ENCODE results near the gene DBN1. TPM values are rescaled to one million over a fixed set of nuclear protein-coding genes. Genes with fewer than 3 reads are reported as not detected.

The DBN1 gene
- total RNA-seq, 1 donor from 2014 or later = 369 TPM

DNA sequence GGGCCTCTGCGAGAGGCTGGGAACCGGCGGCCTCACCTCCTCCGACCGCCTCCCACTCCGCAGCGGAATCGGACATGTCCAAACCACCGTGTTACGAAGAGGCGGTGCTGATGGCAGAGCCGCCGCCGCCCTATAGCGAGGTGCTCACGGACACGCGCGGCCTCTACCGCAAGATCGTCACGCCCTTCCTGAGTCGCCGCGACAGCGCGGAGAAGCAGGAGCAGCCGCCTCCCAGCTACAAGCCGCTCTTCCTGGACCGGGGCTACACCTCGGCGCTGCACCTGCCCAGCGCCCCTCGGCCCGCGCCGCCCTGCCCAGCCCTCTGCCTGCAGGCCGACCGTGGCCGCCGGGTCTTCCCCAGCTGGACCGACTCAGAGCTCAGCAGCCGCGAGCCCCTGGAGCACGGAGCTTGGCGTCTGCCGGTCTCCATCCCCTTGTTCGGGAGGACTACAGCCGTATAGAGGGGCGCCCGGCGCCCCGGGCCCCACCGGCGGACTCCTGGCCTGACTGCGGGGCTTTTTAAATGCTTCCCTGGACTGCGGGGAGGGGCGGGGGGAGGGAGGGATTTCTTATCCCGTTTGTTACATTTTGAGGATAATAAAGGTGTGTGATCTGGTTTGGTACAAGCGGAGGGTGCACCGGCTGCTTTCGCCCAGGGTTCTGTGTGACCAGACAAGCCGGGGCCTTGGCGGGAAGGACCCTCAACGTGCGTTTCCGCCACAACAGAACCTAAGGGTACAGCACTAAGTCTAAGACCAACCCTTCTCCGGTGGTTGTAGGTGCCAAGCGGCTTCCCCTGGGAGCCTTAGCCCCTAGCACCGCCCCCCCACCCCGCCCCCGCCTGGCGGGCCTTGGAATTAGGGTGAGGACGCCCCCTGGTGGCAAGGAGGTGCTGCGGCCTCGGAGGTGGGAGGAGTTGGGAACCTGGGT, 17.5 kb downstream of the DBN1 start:
- Mint-ChIP-seq H3K4me1 (peaks cover 17% of the 10 kb centered on the region), H3K27ac (peak overlapping the region; percentile 97), H3K4me3 (peak overlapping the region; percentile 72), H3K36me3 (peaks cover 5% of the 10 kb centered on the region), H3K9me3 (no peaks in the 10 kb centered on the region), H3K27me3 (ENCODE audit: low read depth) (peaks cover 1% of the 10 kb centered on the region)
- peak; percentile 94 to 95 for DNase-seq (ENCODE audit: low spot score in 2 of 2, unreplicated experiment in 2 of 2)
- peak; percentile 96 for TF ChIP-seq CTCF (IDR thresholded peaks at IDR 0.05; ENCODE audit: unreplicated experiment)

GRCh38 chr5:177455036-177455660, 18.3 kb downstream of the DBN1 start:
- peaks cover 17% of the 10 kb centered on the region for H3K4me1 Mint-ChIP-seq
- H3K4me3 Mint-ChIP-seq = peak overlapping the region; percentile 72
- peak overlapping the region; percentile 50 for H3K27ac Mint-ChIP-seq
- TF ChIP-seq CTCF (IDR thresholded peaks at IDR 0.05; ENCODE audit: unreplicated experiment) = peak; percentile 75
- no peaks in the 10 kb centered on the region for H3K9me3 Mint-ChIP-seq
- DNase-seq (ENCODE audit: low spot score in 2 of 2, unreplicated experiment in 2 of 2) = peak; percentile 82 to 91
- peaks cover 5% of the 10 kb centered on the region for H3K36me3 Mint-ChIP-seq
- peaks cover 1% of the 10 kb centered on the region for H3K27me3 Mint-ChIP-seq (ENCODE audit: low read depth)

DNA sequence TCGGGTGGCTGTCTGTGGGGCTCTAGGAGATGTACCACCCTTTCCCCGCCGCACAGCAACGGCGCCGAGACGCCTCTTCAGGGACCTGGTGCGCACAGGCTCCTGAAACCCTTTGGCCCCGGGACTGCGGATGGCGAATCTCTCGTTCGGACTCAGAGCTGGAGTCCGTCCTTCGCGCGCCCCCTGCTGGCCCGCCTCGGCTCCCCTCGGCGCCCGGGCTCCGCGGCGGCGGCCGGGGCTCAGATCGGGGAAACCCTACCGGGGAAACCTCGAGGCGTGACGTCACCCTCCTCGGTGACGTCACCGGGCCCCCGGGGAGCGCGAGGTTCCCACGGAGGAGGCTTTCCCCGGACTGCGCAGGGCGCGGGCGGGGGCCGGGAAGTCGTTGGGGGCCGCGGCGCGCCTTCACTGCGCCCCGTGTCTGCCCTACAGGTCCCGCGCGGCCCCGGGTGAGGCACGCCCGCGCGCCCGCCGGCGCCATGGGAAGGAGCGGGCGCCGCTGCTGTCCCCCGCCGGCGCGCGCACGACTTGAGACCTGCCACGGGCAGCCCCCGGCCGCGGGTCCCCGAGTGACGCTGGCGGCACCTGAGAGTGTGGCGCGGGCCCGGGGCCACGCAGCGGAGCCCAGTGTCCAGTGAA, 18.9 kb downstream of the DBN1 start:
- H3K4me1 Mint-ChIP-seq = peaks cover 17% of the 10 kb centered on the region
- peaks cover 3% of the 10 kb centered on the region for H3K36me3 Mint-ChIP-seq
- peak; percentile 91 for TF ChIP-seq CTCF (IDR thresholded peaks at IDR 0.05; ENCODE audit: unreplicated experiment)
- peaks cover 1% of the 10 kb centered on the region for H3K27me3 Mint-ChIP-seq (ENCODE audit: low read depth)
- DNase-seq (ENCODE audit: low spot score in 2 of 2, unreplicated experiment in 2 of 2) = peak; percentile 90 to 97
- no peak overlapping the region for H3K27ac Mint-ChIP-seq
- peak overlapping the region; percentile 72 for H3K4me3 Mint-ChIP-seq
- no peaks in the 10 kb centered on the region for H3K9me3 Mint-ChIP-seq

- DNase-seq (ENCODE audit: low spot score in 2 of 2, unreplicated experiment in 2 of 2) = peak in 1 of 2 experiments; percentile 71
- H3K4me1 Mint-ChIP-seq = peaks cover 17% of the 10 kb centered on the region
- no peak for TF ChIP-seq CTCF (IDR thresholded peaks at IDR 0.05; ENCODE audit: unreplicated experiment)
- H3K9me3 Mint-ChIP-seq = no peaks in the 10 kb centered on the region
- H3K27ac Mint-ChIP-seq = peak overlapping the region; percentile 18
- peaks cover 3% of the 10 kb centered on the region for H3K36me3 Mint-ChIP-seq
- H3K27me3 Mint-ChIP-seq (ENCODE audit: low read depth) = peaks cover 3% of the 10 kb centered on the region
- peak overlapping the region; percentile 68 for H3K4me3 Mint-ChIP-seq
These were observed 19.5 kb downstream of the DBN1 start for GRCh38 chr5:177453852-177454396.
